Right lobe of liver (tissue), 4 donors: ENCODE data around the gene RASSF1.

Source experiments
- POLR2A ChIP-seq: fragments of 450-650 bp; IDR thresholded peaks from one replicate; pipeline ENCODE4 v1.6.1; 2017; ENCODE audit warnings: antibody characterized with exemption, mild to moderate bottlenecking
- TF ChIP-seq, protein P1 (sequence below), 4 donors: fragments of 200-600 bp in 3 of 4; fragments of 450-650 bp in 1 of 4; IDR thresholded peaks; one replicate each; pipeline versions ENCODE4 v1.5.1 to v1.8.0; 2016 to 2022; ENCODE audit warnings: antibody characterized with exemption in 4 of 4, mild to moderate bottlenecking in 2 of 4
- donor health status: DM: no; HTN: no; CAD: no.
- donor health status: DM: no; HTN: no; CAD: no.
- donor health status: DM: no; HTN: yes; CAD: no.

GRCh38 chr3:50382722-50383121 is 42.1 kb upstream of the RASSF1 start:
- no peak for TF ChIP-seq POLR2A
- TF ChIP-seq, protein P1, sequence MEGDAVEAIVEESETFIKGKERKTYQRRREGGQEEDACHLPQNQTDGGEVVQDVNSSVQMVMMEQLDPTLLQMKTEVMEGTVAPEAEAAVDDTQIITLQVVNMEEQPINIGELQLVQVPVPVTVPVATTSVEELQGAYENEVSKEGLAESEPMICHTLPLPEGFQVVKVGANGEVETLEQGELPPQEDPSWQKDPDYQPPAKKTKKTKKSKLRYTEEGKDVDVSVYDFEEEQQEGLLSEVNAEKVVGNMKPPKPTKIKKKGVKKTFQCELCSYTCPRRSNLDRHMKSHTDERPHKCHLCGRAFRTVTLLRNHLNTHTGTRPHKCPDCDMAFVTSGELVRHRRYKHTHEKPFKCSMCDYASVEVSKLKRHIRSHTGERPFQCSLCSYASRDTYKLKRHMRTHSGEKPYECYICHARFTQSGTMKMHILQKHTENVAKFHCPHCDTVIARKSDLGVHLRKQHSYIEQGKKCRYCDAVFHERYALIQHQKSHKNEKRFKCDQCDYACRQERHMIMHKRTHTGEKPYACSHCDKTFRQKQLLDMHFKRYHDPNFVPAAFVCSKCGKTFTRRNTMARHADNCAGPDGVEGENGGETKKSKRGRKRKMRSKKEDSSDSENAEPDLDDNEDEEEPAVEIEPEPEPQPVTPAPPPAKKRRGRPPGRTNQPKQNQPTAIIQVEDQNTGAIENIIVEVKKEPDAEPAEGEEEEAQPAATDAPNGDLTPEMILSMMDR (IDR thresholded peaks at IDR 0.05), result no peak
